Measurements from ENCODE around the gene SCN3B.

GRCh38 chr11:123690485-123690884, 36.1 kb upstream of the SCN3B start:
- no peak for TF ChIP-seq CTCF (conservative IDR thresholded peaks at IDR 0.05)
- no peak for TF ChIP-seq ZFX (IDR thresholded peaks at IDR 0.05)

Data from C4-2B (cell line).